ENCODE data around the gene GABRR3. TPM values are rescaled to one million over a fixed set of nuclear protein-coding genes. Genes with fewer than 3 reads are reported as not detected.

The GABRR3 gene
- total and polyA plus RNA-seq, 2 experiments from 2014 or later, result not detected

- Mint-ChIP-seq H3K4me3 (no peak overlapping the region), H3K27me3 (ENCODE audit: insufficient read depth, low read depth, poor library complexity) (no peaks in the 10 kb centered on the region), H3K36me3 (ENCODE audit: low read depth) (no peaks in the 10 kb centered on the region), H3K27ac (no peak overlapping the region), H3K4me1 (no peaks in the 10 kb centered on the region), H3K9me3 (no peaks in the 10 kb centered on the region)
- H3K4me1 ChIP-seq (ENCODE audit: insufficient read depth), result no peaks in the 10 kb centered on the region
- no peak for TF ChIP-seq ETS1 (IDR thresholded peaks at IDR 0.05)
- TF ChIP-seq ZNF331 (CRISPR knock-in tag; IDR thresholded peaks at IDR 0.05; ENCODE audit: low read depth), result no peak
- TF ChIP-seq CREB1 (CRISPR knock-in tag; IDR thresholded peaks at IDR 0.05; ENCODE audit: low read depth), result no peak
- TF ChIP-seq ZNF462 (CRISPR knock-in tag; IDR thresholded peaks at IDR 0.05), result no peak
- no peak for TF ChIP-seq EZH2phosphoT487 (IDR thresholded peaks at IDR 0.05; ENCODE audit: unreplicated experiment)
- TF ChIP-seq NANOG (IDR thresholded peaks at IDR 0.05; ENCODE audit: borderline replicate concordance), result no peak
- no peak for TF ChIP-seq ZNF114 (CRISPR knock-in tag; IDR thresholded peaks at IDR 0.05)
- no peak for TF ChIP-seq POLR2AphosphoS5 (IDR thresholded peaks at IDR 0.05; ENCODE audit: low read depth)
- TF ChIP-seq EZH2 (IDR thresholded peaks at IDR 0.05; ENCODE audit: low read depth, unreplicated experiment), result no peak
- TF ChIP-seq STAT1 (IDR thresholded peaks at IDR 0.05; ENCODE audit: unreplicated experiment), result no peak
- no peak for TF ChIP-seq JUNB (IDR thresholded peaks at IDR 0.05; ENCODE audit: unreplicated experiment)
- TF ChIP-seq CTCF (conservative IDR thresholded peaks at IDR 0.05; ENCODE audit: low read depth in 2 of 2), result no peak
- TF ChIP-seq REST (IDR thresholded peaks at IDR 0.05; ENCODE audit: unreplicated experiment), result no peak
- H4K20me1 ChIP-seq (replicated peaks; ENCODE audit: insufficient read depth), result no peaks in the 10 kb centered on the region
- H3K27ac ChIP-seq (ENCODE audit: low read depth), result no peak overlapping the region
- no peak overlapping the region for H3K4me2 ChIP-seq
- H3K36me3 ChIP-seq (ENCODE audit: insufficient read depth), result no peaks in the 10 kb centered on the region
- H3F3A ChIP-seq (replicated peaks; ENCODE audit: low read depth), result no peaks in the 10 kb centered on the region
- no peak overlapping the region for H3K4me3 ChIP-seq
- no peak overlapping the region for H2AFZ ChIP-seq
- no peaks in the 10 kb centered on the region for H3K27me3 ChIP-seq (ENCODE audit: insufficient read depth)
- H3K79me2 ChIP-seq (replicated peaks; ENCODE audit: insufficient read depth), result no peaks in the 10 kb centered on the region
- no peaks in the 10 kb centered on the region for H3K9me2 ChIP-seq (ENCODE audit: insufficient read depth)
- DNase-seq (ENCODE audit: low spot score), result no peak
- ATAC-seq, result no peak
These were observed 22.1 kb downstream of the GABRR3 start for GRCh38 chr3:98012979-98013378.

All from GM23338 (cell line).